ENCODE measurements around the gene TSSC4. TPM values are rescaled to one million over a fixed set of nuclear protein-coding genes. Genes with fewer than 3 reads are reported as not detected.
A peak's percentile ranks its signal among the peaks of the same experiment; 100 is the strongest.

The TSSC4 gene
- total RNA-seq, 1 donor from 2014 or later = 36.2 TPM

DNA sequence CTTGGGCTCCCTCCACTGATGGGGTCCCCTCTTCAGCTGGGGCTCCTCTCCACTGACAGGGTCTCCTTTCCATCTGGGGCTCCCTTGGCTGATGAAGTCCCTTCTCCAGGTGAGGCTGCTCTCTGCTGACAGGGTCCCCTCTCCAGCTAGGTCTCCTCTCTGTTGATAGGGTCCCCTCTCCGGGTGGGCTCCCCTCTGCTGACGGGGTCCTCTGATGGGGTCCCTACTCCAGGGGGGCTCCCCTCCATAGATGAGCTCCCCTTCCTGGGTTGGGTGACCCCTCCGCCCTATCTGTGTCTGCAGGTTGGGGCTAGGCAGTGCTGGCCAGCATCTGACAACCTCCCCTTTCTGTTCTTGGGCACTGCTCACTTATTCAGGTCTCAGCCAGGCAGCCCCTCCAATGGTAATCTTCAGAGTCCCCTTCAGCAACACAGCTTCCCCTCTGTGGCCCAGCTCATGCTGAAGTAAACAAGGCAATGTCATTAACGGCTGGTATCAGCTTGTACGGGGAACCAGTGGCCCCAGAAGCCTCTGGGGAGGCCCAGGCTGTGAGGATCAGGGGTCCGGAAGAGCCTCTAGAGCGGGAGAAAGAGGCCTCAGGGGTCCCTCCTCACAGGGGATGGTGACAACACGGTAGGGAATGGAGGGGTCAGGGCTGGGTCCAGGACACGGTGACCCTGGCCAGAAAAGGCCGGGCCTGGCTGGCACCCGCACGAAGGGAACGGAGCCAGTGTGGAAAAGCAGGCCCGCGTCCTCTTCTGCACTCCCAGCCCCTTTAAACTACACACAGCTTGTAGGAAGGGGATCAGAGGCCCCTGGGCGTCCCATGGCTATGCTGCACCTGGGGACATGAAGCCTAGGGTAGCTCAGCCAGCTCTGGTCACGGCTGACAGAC, 33.0 kb upstream of the TSSC4 start:
- intact Hi-C loops (cut with DNase I) = loop anchor here (5.0 kb wide), 1 partner anchor 40 kb away; no protein-coding TSS in a partner anchor
- no peak for DNase-seq (ENCODE audit: low spot score)

DNA sequence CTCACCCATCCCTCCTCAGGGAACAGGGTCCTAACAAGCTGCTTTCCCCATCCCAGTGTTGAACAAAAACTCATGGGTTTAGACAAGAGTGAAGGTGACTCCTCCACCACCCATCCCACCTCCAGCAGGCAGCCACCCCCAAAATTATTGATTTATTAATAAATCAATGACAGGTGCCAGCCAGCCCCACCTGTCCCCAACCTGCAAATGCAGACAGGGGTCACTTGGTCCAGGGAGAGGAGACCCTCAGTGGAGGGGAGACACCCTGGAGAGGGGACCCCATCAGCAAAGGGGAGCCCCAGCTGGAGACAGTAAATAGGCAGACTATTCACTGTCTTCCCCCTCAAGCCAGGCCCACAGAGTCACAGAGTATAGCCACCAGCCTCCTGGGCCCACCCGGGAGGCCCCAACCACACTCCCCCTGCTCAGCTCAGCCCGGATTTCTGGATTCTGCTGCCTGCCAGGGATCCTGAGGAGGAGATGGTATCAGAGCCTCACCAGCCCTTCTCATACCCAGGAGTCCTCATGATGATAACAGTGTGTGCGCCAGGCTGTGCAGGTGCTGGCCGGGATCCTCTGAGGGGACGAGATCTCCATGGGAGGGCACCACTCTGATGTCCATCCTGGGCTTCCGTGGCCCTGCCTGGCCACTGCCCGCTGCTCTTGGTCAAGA, 32.2 kb upstream of the TSSC4 start:
- intact Hi-C loops (cut with DNase I) = loop anchor here (5.0 kb wide), 1 partner anchor 41 kb away; no protein-coding TSS in a partner anchor
- DNase-seq (ENCODE audit: low spot score) = no peak

DNA sequence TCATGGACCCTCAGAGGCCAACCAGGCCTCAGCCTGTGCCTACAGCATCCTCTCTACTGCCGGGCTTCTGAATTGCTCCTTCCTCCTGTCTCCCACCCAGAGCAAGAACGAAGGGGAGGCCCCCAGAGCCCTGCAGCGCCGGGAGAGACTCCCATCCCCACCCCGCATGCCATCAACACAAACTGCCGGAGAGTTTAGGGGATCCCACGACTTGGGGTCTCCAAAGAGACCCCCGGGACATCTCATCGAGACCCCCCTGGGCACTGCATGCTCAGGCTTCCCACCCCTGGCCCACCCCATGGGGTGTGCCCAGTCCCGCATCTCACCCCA, 31.7 kb upstream of the TSSC4 start:
- intact Hi-C loops (cut with DNase I) = loop anchor here (5.0 kb wide), 1 partner anchor 42 kb away; no protein-coding TSS in a partner anchor
- no peak for DNase-seq (ENCODE audit: low spot score)

DNA sequence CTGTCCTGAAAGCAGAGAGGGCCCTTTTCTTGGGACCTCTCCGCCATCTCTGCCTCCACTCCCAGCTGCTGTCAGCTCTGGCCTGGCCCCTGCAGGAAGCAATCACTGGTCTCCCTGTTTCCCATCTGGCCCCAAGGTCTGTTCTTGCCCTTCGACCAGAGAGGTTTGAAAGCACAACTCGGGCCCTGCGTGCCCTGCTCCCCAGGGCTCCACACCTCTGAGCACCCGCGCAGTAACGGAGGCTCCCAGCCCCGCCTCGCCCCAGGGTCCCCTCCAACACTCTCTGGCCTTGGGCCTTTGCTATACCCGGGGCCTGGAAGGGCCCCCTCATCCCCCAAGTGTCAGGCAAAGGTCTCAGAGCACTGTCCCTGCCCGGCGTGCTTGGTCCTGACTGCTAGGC, 31.2 kb upstream of the TSSC4 start:
- intact Hi-C loops (cut with DNase I) = loop anchor here (5.0 kb wide), 1 partner anchor 42 kb away; no protein-coding TSS in a partner anchor
- DNase-seq (ENCODE audit: low spot score) = no peak

DNA sequence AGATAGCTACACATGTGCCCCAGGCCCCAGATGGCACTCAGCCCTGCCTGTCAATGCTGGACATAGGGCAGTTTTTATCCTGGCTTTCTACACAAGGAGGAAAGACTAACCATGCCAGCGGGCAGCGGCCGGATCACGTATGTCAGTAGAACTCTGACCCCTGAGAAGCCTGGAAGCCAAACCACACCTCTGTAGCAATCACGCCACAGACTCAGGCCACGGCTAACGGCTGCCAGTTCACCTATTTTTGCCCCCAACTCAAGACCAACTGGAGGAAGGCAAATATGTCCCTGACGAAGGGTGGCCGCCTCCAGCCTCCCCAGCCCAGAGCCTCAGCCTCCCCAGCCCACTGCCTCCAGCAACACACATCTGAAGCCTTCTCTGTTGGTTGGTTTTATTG, 30.7 kb upstream of the TSSC4 start:
- DNase-seq (ENCODE audit: low spot score) = no peak

DNA sequence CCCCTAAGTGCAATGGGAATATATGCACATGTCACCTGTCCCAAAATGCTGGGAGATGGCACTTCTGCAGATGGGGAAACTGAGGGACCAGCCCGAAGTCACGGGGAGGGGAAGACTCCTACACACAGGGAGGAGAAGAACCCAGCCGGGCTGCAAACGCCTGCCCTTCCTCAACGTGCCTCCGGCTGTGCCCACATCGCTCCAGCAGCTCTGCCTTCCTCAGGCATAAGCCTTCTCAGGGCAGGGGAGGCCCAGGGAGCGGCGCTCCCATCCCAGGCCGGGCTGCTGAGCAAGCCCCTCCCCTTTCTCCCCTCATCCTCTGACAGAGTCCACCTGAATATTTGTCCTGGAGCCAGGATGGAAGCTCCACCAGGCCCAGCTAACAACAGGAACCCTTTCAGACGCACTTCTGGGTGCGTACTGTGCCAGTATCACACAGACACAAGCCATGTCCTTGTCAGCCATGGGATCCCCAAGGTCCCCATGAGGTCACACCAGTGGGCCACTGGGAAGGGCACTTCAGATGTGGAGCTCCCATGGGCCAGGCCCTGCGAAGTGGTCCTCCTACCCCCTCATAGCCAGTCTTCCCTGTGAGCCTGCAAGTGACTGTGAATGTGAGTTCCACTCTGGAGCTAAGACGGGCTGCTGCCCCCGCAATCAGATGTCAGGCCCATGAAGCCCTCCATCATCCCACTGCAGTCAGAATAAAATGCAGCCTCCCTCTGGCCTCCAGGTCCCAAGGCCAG, 25.9 kb upstream of the TSSC4 start:
- intact Hi-C loops (cut with DNase I) = loop anchor here (1.0 kb wide), 2 partner anchors 59 to 71 kb away; no protein-coding TSS in a partner anchor
- DNase-seq (ENCODE audit: low spot score) = no peak

More for the DNA sequence above, 30.7 kb upstream of the TSSC4 start:
- intact Hi-C loops (cut with DNase I) = loop anchor here (5.0 kb wide), 1 partner anchor 43 kb away; no protein-coding TSS in a partner anchor

DNA sequence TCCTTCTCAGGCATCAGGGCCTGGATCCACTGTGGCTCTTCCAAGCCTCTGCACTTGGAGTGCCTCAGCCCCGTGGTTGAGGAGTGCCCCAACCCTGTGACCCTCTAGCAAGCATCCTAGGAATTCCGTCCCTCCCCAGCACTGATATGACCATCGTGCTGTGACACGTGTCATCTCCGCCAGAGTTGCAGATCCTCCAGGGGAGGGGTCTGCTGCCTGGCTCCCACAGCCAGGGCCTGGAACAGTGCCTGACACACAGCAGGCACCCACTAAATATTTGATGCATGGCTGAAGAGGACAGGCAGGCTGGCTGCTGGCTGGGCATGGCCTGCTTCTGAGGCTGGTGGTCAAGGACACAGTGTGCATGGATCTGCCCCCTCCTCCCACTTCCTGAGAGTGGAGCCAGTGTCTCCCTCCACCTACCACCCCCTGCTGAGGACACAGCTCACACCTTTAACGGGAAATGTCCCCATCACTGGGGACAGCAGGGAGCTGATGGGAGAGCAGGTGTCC, 25.2 kb upstream of the TSSC4 start:
- intact Hi-C loops (cut with DNase I) = loop anchor here (1.0 kb wide), 2 partner anchors 60 to 72 kb away; no protein-coding TSS in a partner anchor
- peak; percentile 86 for DNase-seq (ENCODE audit: low spot score)

DNA sequence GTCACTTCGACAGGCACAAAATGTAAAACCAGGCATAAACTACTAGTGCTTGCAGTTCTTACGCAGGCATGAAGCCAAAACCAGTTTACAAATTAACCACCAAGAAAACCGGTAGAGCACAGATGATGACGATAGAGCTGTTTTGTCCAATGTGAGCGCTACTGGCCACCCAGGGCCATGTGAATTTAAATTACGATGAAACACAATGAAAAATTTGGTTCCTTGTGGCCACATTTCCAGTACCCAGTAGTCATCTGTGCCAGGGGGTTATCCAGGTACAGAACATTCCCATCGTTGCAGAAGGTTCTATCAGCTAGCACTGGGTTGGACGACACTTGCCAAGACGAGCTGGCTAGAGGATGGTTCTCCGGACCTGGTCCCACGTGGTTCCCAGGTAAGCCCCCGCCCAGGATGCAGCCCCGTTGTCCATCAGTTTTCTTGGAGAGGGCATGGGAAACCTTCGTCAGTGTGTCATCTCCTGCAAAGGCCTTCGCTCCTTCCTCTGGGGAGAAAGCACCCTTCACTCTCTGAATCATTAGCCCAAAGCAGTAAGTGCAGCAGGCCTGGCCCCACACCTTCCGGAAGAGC, 24.5 kb upstream of the TSSC4 start:
- intact Hi-C loops (cut with DNase I) = loop anchor here (1.0 kb wide), 2 partner anchors 61 to 73 kb away; no protein-coding TSS in a partner anchor
- no peak for DNase-seq (ENCODE audit: low spot score)

DNA sequence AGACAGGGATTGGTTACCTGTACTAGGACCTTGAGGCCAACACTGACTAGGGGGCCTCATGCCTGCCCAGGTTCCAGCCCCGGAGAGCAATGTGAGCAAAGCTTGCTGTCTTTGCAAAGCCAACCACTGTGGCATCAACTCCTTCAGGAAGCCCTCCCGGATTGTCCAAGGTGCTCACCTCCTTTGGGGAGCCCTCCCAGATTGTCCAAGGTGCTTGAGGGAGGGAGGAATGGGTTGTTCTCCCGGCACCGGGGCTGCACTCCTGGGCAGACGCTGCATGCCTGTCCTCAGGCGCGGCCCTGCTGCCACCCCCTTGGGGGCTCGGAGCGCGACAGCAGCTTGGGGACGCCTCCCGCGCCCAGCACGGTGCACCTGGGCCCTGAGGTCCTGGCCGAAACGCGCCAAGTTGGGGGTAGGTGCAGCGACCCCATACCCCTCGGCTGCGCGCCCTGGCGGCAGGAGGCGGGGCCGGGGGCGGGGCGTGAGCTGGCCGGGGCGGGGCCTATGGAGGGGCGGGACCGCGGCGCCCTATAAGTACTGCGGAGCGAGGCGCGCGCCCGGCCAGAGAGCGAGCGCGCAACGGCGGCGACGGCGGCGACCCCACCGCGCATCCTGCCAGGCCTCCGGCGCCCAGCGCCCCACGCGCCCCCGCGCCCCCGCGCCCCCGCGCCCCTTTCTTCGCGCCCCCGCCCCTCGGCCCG, 23.6 kb upstream of the TSSC4 start, which contains the start of gene CD81:
CD81 (plus strand) TSS at position 560 of the 701 bp plus-strand sequence. CDS start 240 bp downstream, outside the sequence.
- intact Hi-C loops (cut with DNase I) = no loop called here
- DNase-seq (ENCODE audit: low spot score) = no peak

DNA sequence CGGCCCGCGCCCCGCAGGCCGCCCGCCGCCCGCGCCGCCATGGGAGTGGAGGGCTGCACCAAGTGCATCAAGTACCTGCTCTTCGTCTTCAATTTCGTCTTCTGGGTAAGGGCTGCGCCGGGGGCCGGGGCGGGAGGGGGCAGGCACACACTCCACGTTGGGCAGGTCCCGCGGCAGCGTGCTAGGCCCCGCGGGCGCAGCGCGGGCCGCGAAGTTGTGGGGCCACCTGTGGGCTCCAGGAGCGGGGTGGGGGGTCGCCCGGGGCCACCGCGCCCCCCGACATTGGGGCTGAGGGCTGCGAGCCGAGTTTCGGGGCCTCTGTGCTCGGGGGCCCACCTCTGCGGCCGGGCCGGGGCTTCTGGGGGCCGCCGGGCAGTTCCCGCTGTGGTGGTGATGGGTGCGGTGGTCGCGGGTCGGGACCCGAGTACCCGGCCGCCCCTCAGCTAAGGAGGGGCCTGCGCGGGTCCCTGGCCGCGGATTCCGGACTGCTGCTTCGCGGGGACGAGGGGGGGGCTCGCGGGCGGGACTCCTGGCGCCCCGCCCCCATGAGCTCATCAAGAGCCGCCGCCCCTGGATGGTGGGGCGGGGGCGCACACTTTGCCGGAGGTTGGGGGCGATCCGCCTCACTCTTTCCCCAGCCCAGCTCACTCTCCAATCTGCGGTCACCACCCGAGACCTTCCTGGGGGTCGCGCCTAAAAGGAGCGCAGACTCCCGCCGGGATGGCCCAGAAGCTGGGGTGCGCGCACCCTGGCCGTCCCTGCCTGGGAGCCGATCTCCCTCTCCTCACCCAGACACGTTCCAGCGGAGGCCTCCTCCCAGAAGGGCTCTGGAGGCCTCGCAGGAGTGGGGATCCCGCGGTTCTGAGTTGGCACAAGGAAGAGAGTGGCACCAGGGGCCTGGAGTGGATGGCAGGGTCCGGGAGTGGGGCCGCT, 22.8 kb upstream of the TSSC4 start:
- DNase-seq (ENCODE audit: low spot score) = no peak
- intact Hi-C loops (cut with DNase I) = no loop called here

DNA sequence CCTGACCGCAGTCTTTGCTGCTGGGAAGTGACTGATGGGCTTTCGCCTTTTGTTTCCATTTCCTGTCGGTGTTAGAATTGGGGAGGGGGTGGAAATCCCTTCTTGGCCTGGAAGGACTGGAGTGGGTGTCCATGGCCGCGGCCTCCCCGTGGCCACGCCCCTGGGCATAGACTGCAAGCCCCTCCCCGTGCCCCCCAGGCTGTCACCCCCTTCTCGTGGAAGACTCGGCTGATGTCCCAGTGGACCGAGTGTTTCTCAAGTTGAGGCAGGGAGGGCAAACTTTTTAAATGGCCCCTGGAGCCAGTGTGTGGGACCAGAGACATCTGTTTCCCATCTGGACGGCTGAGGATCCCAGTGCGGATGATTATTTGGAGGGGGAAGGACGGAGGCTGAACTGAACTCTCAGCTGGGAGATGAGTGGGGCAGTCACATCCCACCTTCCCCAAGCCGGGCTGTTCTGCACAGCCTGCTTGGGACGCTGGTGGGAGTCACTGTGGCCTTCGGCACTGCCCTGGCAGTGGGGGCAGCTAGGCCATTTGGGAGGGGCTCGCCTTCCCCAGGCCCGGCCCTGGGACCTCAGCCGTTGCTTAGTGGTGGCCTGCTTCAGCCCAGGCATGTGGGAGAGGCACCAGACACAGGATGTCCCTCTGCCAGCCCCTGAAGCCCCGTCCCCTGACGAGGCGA, 21.9 kb upstream of the TSSC4 start:
- intact Hi-C loops (cut with DNase I) = no loop called here
- DNase-seq (ENCODE audit: low spot score) = no peak

DNA sequence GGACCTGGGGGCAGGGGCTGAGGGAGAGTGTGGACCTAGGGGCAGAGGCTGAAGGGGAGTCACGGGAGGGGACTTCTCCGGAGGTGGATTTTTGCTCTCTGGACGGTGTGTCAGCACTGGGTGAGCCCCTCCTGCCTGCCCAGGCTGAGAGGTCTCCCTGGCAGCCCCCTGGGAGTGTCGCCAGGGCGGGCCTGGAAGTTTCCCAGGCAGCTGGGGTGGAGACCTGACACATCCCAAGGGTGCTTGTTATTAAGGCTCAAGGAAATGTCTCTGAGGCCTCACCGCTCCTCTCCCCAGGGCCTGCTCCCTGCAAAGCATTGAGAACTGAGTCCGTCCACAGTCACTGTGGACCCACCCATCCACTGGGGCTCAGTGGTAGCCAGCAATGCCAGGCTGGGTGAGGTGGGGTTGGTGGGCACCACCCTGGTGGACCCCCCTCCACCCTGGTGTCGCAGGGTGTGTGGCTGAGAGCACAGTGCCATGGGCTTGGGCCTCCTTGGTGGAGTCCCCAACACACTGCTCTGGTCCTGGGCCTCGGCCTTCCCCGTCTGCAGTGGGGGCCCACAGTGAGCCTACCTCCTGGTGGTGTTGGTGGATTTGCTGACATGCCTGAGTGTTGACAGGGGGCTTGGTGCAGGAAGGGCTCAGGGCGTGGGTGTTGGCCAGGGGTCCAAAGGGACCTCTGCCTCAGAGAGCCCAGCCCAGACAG, 20.9 kb upstream of the TSSC4 start:
- no peak for DNase-seq (ENCODE audit: low spot score)
- intact Hi-C loops (cut with DNase I) = no loop called here

DNA sequence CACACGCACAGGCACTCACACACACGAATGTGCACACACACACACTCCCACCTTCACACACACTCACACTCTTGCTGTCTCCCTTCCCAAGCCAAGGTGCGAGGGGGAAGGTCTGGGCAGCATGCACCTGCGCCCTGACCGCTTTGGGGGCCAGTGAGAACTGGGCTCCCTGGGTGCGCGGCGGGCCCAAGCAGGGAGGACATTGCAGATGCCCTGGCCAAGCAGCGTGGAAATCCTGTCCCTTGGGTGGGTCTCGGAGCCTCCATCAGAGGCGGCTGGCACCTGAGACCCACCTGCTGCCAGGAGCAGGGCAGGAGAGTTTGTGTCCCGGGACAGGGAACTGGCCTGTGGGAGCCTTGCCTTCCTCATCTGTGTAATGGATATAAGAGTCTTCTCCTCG, 20.2 kb upstream of the TSSC4 start:
- no peak for DNase-seq (ENCODE audit: low spot score)
- intact Hi-C loops (cut with DNase I) = no loop called here

DNA sequence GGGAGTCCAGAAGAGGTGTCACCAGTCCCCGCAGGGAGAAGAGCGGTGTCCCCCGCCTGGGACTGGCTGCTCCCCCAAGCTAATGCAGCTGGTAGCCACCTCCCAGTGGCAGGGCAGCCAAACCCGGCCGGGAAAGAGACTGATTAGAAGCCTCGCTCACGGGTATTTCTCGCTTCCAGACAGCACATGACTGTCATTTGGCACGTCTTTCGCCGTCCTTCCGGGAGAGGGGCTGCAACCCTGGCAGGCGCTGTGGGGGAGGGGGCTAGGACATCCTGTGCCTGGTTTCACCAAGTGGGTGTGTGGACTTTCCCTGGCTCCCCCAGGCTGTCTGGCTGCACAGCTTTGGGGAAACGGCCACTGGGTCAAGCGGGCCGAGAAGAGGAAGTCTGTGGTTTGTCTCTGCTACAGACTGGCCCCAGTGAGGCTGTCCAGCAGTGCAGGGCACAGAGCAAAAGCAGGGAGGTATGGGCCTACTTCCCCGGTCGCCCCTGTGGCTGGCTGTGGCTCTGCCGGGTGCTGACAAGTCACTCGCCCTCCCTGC, 19.7 kb upstream of the TSSC4 start:
- DNase-seq (ENCODE audit: low spot score) = peak; percentile 82
- intact Hi-C loops (cut with DNase I) = no loop called here

DNA sequence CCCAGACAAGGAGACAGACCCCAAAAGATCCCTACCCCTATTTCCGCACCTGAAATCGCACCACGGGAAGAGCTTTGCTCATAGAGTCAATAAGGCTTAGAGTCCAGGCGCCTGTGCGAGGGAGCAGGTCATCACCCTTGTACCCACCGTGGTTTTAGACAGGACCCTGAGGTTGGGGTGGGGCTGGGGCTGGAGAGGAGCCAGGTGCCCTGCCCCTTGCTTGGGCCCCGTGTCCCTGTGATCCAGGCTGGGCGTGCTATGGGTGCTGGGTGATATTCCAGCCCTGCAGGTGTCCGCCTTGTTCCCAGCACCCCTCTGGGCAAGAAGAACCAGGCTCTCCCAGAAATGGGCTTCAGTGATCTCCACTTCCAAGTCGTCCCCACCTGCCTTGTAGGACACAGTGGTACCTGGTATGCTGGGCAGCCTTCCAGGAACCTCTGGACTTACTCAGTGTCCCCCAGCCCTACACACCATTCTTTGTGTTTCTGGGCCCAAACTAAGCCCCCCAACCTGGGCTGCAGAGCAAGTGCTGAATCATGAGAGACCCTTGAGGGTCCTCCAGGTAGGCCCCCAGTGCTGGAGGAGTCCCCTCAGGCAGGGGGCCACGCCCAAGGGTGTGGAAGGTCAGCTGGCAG, 18.9 kb upstream of the TSSC4 start:
- DNase-seq (ENCODE audit: low spot score) = no peak
- intact Hi-C loops (cut with DNase I) = no loop called here

DNA sequence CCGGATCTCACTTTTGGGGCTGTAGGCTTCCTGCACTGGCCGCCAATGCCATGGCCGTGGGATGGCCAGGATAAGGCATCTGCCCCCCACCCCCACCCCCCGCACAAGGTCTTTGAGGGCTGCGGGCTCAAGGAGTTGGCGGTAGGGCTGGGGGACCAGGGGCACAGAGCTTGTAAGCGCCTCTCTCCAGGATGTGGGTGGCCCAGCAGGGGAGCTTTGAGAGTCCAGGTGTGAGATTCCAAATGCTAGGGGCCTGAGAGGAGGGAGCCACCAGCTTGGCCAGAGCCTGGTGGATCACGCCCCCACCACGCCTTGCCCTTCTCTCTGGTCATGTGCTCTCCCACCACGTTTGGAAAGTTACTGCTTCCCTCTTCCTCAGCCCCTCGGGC, 18.4 kb upstream of the TSSC4 start:
- intact Hi-C loops (cut with DNase I) = no loop called here
- no peak for DNase-seq (ENCODE audit: low spot score)

Measured in cardiac septum (tissue), 1 donor.